ENCODE results near the gene RPS6KL1.
"Not testable (repeated sequence)": the region's sequence is repeated elsewhere in the genome, so short reads cannot be mapped to it uniquely, and the experiment has no call there.

RPS6KL1 gene

DNA sequence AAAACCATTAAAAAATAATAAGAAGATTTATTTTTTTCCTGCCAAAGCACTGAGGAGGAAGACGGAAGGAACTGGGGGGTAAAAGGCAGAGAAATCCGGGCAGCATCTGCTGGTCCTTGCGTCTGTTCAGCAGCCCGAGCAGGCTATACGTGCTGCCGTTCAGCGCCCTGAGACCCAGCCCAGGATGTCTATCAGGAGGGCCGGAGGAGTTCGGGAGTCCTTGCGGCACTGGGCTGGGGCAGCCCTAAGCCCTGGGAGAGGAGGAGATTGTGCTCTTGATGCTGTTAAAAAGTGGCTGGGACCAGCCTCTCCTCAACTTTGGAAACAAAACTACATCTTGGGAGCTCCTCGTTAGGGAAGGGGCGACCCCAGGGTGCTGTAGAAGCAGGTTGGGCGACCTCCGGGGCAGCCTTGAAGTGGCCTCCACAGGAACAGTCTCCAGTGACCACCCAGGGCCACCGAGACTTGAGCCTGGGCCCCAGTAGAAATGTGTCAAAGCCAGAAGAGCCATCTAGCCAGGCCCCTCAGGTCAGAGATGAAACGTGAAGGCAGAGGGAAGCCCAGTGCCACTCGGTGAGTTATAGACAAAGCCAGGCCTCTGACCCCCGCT, 18.0 kb upstream of the RPS6KL1 start:
- Histone ChIP-seq H3K27ac (ENCODE audit: low read length) (no peak overlapping the region), H3K9ac (ENCODE audit: low read length) (no peak overlapping the region), H3K27me3 (ENCODE audit: control insufficient read depth, insufficient read depth, low read length) (no peaks in the 10 kb centered on the region), H3K4me3 (ENCODE audit: low read length) (no peak overlapping the region), H3K36me3 (ENCODE audit: control insufficient read depth, low read depth, low read length) (no peaks in the 10 kb centered on the region), H3K9me3 (ENCODE audit: control insufficient read depth, low read depth, low read length) (no peaks in the 10 kb centered on the region), H3K4me1 (ENCODE audit: control insufficient read depth, low read depth, low read length) (no peaks in the 10 kb centered on the region)

DNA sequence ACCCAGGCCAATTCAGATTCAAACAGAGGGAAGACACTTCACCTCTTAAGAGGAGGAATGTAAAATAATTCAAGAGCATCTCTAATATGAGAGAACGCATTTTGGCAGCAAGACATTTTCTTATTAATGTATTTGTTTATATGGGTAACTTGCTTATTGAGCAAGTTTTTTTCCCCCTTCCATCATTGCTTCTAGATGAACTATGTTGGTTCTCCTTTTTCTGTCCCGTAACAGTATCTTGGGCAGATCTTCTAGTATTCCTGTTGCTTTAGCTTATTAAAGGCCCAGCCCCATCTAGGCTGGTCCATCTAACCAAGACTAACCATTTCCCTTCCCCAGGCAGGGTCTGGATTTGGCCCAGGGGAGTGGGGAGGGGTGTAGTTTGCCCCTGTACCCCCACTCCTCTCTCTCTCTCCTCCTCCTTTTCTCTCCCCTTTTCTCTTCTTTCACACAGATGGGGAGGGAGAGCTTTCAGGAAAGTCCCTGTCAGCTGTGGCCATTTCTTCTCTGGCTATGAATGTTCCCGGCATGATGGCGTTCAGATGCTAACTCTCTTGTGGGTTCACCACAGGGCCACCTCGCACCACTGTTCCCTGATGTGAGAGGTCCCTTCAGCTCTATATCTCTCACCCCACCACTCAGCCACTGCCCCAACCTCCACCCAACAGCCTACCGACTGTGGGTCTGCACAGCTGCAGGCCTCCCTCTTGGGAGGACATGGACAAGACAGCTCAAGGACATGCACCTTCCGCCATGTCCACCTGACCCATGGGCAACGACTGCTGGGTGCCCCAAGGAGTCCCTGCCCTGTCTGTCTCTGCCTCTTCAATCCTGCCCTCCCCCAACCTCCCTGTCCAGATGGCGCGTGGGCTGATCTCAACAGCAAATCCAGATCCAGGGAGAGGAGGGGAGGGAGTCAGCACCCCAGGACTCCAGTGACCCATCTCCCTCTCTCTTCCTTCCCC, 15.8 kb upstream of the RPS6KL1 start:
- no peaks in the 10 kb centered on the region for H3K36me3 ChIP-seq (ENCODE audit: control insufficient read depth, low read depth, low read length)
- H3K9ac ChIP-seq (ENCODE audit: low read length) = no peak overlapping the region
- H3K27ac ChIP-seq (ENCODE audit: low read length) = no peak overlapping the region
- H3K4me3 ChIP-seq (ENCODE audit: low read length) = no peak overlapping the region
- H3K9me3 ChIP-seq (ENCODE audit: control insufficient read depth, low read depth, low read length) = no peaks in the 10 kb centered on the region
- no peaks in the 10 kb centered on the region for H3K27me3 ChIP-seq (ENCODE audit: control insufficient read depth, insufficient read depth, low read length)
- no peaks in the 10 kb centered on the region for H3K4me1 ChIP-seq (ENCODE audit: control insufficient read depth, low read depth, low read length)

DNA sequence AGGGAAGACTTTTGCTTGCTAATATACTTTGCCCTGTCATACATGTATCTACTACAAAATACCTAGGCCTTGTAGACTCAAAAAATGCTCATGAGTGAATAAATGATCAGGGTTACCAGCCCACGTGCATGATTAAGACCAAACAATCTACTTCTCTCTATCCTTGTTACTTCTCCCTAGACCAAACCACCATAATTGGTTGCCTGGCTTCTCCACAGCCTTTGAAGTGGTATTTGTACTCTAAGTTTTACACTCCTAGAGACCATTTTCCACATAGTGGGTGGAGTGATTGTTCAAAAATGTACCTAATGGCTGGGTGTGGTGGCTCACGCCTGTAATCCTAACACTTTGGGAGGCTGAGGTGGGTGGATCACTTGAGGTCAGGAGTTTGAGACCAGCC, 14.1 kb upstream of the RPS6KL1 start:
- Histone ChIP-seq H3K9ac (ENCODE audit: low read length) (no peak overlapping the region), H3K9me3 (ENCODE audit: control insufficient read depth, low read depth, low read length) (no peaks in the 10 kb centered on the region), H3K27me3 (ENCODE audit: control insufficient read depth, insufficient read depth, low read length) (no peaks in the 10 kb centered on the region), H3K27ac (ENCODE audit: low read length) (no peak overlapping the region), H3K36me3 (ENCODE audit: control insufficient read depth, low read depth, low read length) (no peaks in the 10 kb centered on the region), H3K4me1 (ENCODE audit: control insufficient read depth, low read depth, low read length) (no peaks in the 10 kb centered on the region), H3K4me3 (ENCODE audit: low read length) (no peak overlapping the region)

GRCh38 chr14:74936731-74937130, 13.7 kb upstream of the RPS6KL1 start:
- Histone ChIP-seq H3K9ac (ENCODE audit: low read length) (no peak overlapping the region), H3K27me3 (ENCODE audit: control insufficient read depth, insufficient read depth, low read length) (no peaks in the 10 kb centered on the region), H3K4me3 (ENCODE audit: low read length) (no peak overlapping the region), H3K4me1 (ENCODE audit: control insufficient read depth, low read depth, low read length) (no peaks in the 10 kb centered on the region), H3K36me3 (ENCODE audit: control insufficient read depth, low read depth, low read length) (no peaks in the 10 kb centered on the region), H3K27ac (ENCODE audit: low read length) (no peak overlapping the region), H3K9me3 (ENCODE audit: control insufficient read depth, low read depth, low read length) (no peaks in the 10 kb centered on the region)

GRCh38 chr14:74936151-74936550, 13.1 kb upstream of the RPS6KL1 start:
- H3K9ac ChIP-seq (ENCODE audit: low read length) = no peak overlapping the region
- no peaks in the 10 kb centered on the region for H3K27me3 ChIP-seq (ENCODE audit: control insufficient read depth, insufficient read depth, low read length)
- no peaks in the 10 kb centered on the region for H3K36me3 ChIP-seq (ENCODE audit: control insufficient read depth, low read depth, low read length)
- H3K27ac ChIP-seq (ENCODE audit: low read length) = no peak overlapping the region
- no peaks in the 10 kb centered on the region for H3K9me3 ChIP-seq (ENCODE audit: control insufficient read depth, low read depth, low read length)
- no peaks in the 10 kb centered on the region for H3K4me1 ChIP-seq (ENCODE audit: control insufficient read depth, low read depth, low read length)
- no peak overlapping the region for H3K4me3 ChIP-seq (ENCODE audit: low read length)

DNA sequence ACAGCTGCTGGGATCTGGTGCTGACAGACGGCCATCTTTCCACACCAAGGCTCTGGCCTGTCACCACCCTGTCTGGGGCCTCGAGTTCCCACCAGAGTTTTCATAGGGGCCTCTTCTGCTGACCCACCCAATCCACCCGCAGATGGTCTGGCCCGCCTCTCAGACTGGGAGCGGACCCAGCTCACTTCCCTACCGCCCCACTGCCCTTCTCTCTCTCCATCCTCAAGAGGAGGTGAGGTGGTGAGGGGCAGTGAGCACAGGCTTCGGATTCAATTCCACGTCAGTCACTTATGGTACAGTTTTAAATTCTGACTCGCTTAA, 12.3 kb upstream of the RPS6KL1 start:
- Histone ChIP-seq H3K27ac (ENCODE audit: low read length) (no peak overlapping the region), H3K9me3 (ENCODE audit: control insufficient read depth, low read depth, low read length) (no peaks in the 10 kb centered on the region), H3K4me3 (ENCODE audit: low read length) (no peak overlapping the region), H3K4me1 (ENCODE audit: control insufficient read depth, low read depth, low read length) (no peaks in the 10 kb centered on the region), H3K36me3 (ENCODE audit: control insufficient read depth, low read depth, low read length) (no peaks in the 10 kb centered on the region), H3K9ac (ENCODE audit: low read length) (no peak overlapping the region), H3K27me3 (ENCODE audit: control insufficient read depth, insufficient read depth, low read length) (no peaks in the 10 kb centered on the region)

GRCh38 chr14:74934476-74935359, 11.7 kb upstream of the RPS6KL1 start:
- Histone ChIP-seq H3K36me3 (ENCODE audit: control insufficient read depth, low read depth, low read length) (no peaks in the 10 kb centered on the region), H3K9me3 (ENCODE audit: control insufficient read depth, low read depth, low read length) (no peaks in the 10 kb centered on the region), H3K27ac (ENCODE audit: low read length) (no peak overlapping the region), H3K27me3 (ENCODE audit: control insufficient read depth, insufficient read depth, low read length) (no peaks in the 10 kb centered on the region), H3K4me1 (ENCODE audit: control insufficient read depth, low read depth, low read length) (no peaks in the 10 kb centered on the region), H3K4me3 (ENCODE audit: low read length) (no peak overlapping the region), H3K9ac (ENCODE audit: low read length) (no peak overlapping the region)

GRCh38 chr14:74934041-74934440, 11.0 kb upstream of the RPS6KL1 start:
- H3K27me3 ChIP-seq (ENCODE audit: control insufficient read depth, insufficient read depth, low read length) = no peaks in the 10 kb centered on the region
- H3K4me1 ChIP-seq (ENCODE audit: control insufficient read depth, low read depth, low read length) = no peaks in the 10 kb centered on the region
- no peak overlapping the region for H3K9ac ChIP-seq (ENCODE audit: low read length)
- no peak overlapping the region for H3K4me3 ChIP-seq (ENCODE audit: low read length)
- H3K36me3 ChIP-seq (ENCODE audit: control insufficient read depth, low read depth, low read length) = no peaks in the 10 kb centered on the region
- H3K27ac ChIP-seq (ENCODE audit: low read length) = no peak overlapping the region
- no peaks in the 10 kb centered on the region for H3K9me3 ChIP-seq (ENCODE audit: control insufficient read depth, low read depth, low read length)

GRCh38 chr14:74932936-74933335, 9.9 kb upstream of the RPS6KL1 start:
- not testable (repeated sequence) for H3K9ac ChIP-seq (ENCODE audit: low read length); H3K27me3 ChIP-seq (ENCODE audit: control insufficient read depth, insufficient read depth, low read length); H3K4me3 ChIP-seq (ENCODE audit: low read length); H3K27ac ChIP-seq (ENCODE audit: low read length); H3K36me3 ChIP-seq (ENCODE audit: control insufficient read depth, low read depth, low read length); H3K4me1 ChIP-seq (ENCODE audit: control insufficient read depth, low read depth, low read length); H3K9me3 ChIP-seq (ENCODE audit: control insufficient read depth, low read depth, low read length)

- Histone ChIP-seq H3K27ac (ENCODE audit: low read length) (no peak overlapping the region), H3K9me3 (ENCODE audit: control insufficient read depth, low read depth, low read length) (no peaks in the 10 kb centered on the region), H3K36me3 (ENCODE audit: control insufficient read depth, low read depth, low read length) (no peaks in the 10 kb centered on the region), H3K27me3 (ENCODE audit: control insufficient read depth, insufficient read depth, low read length) (peaks cover 3% of the 10 kb centered on the region), H3K4me3 (ENCODE audit: low read length) (no peak overlapping the region), H3K4me1 (ENCODE audit: control insufficient read depth, low read depth, low read length) (no peaks in the 10 kb centered on the region), H3K9ac (ENCODE audit: low read length) (no peak overlapping the region)
Measured at GRCh38 chr14:74932401-74932901, 9.4 kb upstream of the RPS6KL1 start.

DNA sequence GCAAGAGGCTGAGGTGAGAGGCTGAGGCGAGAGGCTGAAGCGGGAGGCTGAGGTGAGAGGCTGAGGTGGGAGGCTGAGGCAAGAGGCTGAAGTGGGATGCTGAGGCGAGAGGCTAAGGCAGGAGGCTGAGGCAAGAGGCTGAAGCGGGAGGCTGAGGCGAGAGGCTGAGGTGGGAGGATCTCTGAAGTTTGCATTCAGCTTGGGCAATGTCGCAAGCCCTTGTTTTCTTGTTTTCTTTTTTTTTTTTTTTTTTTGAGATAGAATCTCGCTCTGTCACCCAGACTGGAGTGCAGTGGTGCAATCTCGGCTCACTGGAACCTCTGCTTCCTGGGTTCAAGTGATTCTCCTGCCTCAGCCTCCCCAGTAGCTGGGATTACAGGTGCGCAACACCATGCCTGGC, 8.7 kb upstream of the RPS6KL1 start:
- not testable (repeated sequence) for H3K4me1 ChIP-seq (ENCODE audit: control insufficient read depth, low read depth, low read length); H3K9me3 ChIP-seq (ENCODE audit: control insufficient read depth, low read depth, low read length); H3K4me3 ChIP-seq (ENCODE audit: low read length); H3K36me3 ChIP-seq (ENCODE audit: control insufficient read depth, low read depth, low read length); H3K27ac ChIP-seq (ENCODE audit: low read length); H3K9ac ChIP-seq (ENCODE audit: low read length); H3K27me3 ChIP-seq (ENCODE audit: control insufficient read depth, insufficient read depth, low read length)
